Activated gamma-delta T cell treated with Interleukin-2 at 50 U/mL for 16 hours (primary cell): ENCODE measurements around the gene PCSK9.

ENCODE experiments used
- DNase-seq: peaks from one replicate; pipeline ENCODE4 v3.0.0-alpha.2; 2020

PCSK9 gene

GRCh38 chr1:55039342-55040082 lies at the start of gene PCSK9:
Gene PCSK9 (plus strand): TSS chr1:55039548. CDS start chr1:55039838, 290 bp downstream.
- no peak for DNase-seq

DNA sequence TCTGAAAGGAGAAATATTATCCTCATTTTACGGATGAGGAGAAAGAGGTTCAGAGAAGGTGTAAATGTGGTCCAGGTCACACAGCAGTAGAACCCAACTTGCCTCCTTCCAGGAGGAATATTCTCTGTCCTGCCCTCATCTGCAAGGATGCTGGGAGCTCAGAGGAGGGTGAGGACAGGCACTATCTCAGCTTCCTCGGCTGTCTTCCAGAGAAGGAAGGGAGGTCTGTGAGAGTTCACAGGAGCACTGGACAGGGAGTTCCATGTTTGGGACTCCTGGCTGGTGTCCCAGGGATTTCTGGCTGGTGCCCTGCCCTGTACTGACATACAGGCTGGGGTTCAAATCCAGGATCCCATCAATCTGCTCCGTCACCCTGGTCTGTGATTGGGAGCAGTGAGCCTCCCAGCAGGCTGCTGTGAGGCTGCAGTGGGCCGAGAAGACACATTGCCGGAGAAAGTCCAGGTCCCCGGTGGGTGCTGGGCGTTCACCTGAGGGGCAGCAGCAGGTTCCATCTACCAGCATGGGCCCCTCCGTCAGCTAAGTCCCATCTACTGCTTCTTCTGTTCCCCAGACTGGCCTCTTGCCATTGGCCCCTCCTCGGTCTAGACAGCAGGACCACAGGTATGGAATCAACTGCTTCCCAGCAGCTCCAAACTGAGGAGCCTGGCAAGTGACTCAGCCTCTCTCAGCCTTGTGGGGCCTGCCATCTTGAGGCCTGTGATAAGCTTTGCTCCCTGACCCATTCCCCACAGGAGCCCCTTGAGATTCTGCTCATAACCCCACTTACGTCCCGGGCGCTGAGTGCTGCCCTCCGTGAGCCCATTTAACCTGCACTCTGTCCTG lies 49.2 kb upstream of the PCSK9 start:
- DNase-seq = no peak

- DNase-seq = no peak
These were observed 48.4 kb upstream of the PCSK9 start for GRCh38 chr1:54990916-54991315.

DNA sequence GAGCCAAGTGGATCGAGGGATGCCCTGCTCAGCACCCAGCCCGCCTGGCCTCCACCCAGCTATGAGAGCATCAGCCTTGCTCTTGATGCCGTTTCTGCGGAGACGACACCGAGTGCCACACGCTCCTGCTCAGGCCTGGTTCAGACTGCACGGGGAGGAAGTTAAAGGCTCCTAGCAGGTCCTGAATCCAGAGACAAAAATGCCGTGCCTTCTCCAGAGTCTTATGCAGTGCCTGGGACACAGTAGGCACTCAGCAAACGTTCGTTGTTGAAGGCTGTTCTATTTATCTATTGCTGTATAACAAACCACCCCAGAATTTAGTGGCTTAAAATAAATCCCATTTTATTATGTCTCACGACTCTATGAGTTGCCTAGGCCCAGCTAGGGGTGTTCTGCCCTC lies 47.4 kb upstream of the PCSK9 start:
- DNase-seq = no peak

DNA sequence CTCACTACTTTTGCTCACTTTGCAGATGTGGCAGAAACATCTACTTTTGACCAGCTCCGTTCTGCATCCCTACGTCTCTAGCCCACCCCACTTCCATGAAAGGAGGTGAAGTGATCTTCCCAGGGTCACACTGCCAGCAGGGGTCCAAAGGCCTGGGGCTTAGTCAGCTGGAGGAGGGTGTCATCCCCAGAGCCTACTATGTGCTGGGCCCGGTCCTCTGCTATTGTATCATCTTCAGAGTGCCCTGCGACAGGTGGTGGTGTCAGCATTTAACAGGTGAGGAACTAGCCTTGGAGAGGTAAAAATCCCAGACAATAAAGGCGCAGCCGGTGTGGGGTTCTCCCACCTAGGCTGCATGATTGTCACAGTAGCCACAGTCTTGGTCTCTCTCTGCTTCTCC lies 46.2 kb upstream of the PCSK9 start:
- DNase-seq = no peak

DNA sequence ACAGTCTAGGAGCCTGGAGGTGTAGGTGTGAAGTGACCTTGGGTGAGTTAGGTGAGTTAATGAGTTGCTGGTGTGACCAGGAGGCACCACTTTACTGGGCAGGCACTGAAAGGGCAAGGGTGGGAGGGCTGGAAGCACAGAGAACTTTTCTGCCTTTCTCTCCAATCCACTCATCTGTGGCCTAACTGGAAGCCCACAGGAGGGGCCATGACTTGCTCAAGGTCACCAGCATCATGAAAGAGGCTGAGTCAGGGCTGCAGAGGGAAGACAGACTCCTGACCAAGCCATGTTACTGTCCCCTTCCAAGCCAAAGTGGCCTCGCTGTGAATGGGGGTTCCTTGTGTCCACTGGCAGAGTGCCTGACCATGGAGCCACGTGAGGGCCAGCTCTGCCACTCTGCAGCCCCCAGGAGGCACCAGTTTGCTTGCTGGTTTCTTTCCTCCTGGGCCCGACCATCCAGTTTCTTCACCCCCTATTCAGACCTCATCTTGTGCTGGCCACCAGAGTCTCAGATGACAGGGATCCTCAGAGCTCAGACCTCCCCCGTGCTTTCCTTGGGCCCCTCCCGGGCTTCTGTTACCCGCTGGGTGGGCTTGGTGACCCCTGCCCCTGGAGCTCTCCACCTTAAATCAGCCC lies 44.9 kb upstream of the PCSK9 start:
- DNase-seq = no peak

DNA sequence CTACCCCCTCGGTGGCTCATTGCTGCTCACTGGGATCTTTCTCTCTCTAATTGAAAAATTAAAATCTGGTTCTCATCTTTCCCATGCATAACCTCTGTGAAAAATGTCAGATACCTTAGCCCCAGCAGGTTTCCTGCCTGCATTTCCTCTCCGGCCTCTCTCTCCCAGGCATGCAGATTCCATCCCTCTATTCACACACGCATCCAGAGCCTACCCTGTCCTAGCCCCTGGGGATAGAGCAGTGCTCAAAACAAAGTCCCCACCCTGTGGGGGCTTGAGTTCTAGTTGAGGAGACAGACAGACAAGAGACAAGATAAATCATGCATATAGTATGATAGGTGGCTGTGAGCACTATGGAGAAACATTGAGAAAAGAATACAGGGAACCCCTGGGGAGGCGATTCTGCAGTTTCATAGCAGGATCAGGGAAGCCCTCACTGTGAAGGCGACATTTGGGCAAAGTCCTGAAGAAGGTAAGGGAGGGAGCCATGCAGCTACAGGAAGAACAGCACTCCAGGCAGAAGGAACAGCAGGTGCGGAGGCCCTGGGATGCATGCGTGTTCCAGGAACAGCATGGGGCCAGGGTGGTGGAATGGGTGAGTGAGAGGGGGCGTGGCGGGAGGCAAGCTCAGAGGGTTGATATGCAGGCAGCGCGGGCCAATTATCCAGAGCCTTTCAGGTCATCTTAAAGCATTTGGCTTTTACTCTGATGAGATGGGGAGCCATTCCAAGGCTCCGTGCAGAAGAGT lies 44.2 kb upstream of the PCSK9 start:
- DNase-seq = no peak

GRCh38 chr1:54995835-54996234 lies 43.5 kb upstream of the PCSK9 start:
- DNase-seq = peak; percentile 31

DNA sequence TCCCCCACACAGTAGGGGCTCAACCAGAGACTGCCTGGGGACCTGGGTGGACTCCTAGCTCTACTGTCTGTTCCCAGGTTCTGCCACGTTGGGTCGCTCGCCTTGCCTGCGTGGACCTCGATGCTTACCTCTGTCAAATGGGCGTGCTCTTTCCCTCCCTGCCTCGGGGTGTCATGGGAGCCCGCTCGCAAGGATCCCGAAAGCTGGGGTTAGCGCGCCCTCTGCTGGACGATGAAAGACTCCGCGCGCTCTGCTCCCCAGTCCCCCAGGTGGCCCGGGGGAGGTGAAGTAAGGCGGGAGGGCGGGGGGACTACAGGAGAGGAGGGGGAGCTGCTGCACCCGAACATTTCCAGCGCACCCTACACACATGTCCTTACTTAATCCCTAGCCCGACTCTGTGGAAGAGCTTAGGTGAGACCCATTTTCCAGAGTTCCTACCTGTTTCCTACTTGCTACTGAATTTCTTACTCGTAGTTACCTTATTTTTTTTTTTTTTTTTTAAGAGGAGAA lies 42.9 kb upstream of the PCSK9 start:
- DNase-seq = peak; percentile 70

DNA sequence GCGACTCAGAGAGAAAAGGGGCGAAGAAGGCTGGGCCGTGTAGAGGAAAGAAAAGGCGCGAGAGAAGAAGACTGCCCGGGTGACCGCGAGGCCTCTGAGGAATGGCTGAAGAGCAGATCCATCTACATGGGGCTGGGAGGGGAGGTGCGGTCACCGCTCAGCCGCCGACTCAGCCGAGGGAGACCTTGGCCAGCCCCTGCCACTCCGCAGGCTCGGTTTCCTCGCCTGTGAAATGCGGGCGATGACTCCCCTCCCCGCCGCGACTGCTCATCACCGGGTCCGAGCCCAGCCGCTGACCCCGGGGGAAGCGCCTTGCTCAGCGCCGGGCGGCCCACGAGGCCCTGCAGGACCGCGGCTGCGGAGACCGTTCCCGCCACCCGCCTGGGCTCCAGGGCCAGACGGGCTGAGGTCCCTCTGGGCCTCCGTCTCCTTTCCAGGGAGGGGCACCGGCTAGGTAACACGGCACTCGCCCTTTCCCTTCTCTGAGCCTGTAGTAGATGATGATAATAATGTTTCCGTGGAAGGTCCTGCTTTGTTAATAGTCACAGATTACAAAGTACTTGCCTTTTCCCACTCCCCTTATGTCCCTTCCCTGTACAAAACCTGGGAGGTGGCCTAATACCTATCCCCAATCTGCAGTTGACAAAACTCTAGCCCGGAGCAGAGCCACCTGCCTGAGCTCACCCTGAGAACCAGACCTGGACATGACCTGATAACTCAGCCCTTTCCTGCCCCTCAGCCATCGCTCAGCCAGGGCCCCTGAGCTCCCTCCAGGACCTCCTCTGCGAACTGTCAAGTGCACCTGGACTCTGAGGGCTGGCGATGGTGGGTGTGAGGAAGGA lies 42.3 kb upstream of the PCSK9 start:
- DNase-seq = no peak

DNA sequence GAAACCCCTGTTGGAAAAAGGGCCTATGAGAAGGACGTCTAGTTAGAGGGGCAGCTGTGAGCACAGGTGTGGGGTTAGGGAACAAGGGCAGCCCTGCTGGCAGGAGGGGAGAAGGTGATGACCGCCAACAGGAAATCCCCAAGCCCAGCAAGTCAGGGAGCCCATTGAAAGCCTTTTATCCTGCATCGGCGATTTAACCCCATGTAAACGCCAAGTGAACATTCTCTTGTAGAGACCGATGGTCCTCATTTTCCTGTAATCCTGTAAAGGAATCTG lies 41.7 kb upstream of the PCSK9 start:
- DNase-seq = no peak

GRCh38 chr1:54998100-54998499 lies 41.2 kb upstream of the PCSK9 start:
- DNase-seq = no peak

GRCh38 chr1:54998677-54999076 lies 40.7 kb upstream of the PCSK9 start, which contains the start of gene BSND:
Gene BSND (plus strand): TSS chr1:54998933. CDS start chr1:54999187, 254 bp downstream.
- no peak for DNase-seq

DNA sequence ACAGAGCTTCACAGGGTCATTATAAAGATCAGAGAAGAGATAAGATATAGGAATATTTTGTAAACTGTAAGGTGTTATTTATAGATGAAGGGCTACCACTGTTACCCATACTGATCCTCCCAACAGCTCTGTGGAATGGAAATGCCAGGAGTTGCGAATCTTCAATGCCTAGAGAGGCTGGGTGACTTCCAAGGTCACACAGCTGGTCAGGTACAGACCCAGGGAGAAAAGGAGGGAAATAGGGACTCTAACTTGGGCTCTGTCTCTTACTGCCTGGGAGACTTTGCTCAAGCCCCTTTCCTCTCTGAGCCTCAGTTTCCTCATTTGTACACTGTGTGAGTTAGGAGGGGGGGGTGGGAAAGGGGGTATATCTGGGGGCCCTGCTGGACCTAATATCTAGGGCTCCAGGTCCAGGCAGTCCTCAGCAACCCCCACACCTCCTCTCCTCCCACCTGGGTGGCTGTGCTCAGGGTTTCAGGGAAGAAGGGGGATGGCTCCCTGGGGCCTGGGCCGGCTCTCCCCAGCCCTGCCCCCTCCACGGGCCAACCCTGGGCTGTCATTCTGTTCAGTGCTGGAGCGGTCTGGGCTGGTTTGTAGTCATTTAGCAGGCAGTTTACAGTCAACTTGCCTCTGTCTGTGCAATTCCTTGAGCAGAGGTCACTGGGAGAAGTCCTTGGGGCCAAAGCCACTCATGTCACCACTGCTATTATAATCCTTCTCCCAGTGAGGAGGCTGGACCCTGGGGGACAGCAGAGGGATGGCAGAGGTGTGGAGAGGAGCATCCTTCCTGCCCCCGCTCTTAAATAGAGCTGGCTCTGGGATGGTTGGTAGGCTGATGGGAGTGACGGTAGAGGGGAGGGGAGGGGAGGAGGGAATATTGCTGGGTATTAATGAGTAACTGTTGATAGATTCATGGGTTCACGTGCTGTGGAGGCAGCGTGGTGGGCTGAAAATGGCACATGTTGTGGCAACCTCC lies 39.0 kb upstream of the PCSK9 start:
- no peak for DNase-seq

DNA sequence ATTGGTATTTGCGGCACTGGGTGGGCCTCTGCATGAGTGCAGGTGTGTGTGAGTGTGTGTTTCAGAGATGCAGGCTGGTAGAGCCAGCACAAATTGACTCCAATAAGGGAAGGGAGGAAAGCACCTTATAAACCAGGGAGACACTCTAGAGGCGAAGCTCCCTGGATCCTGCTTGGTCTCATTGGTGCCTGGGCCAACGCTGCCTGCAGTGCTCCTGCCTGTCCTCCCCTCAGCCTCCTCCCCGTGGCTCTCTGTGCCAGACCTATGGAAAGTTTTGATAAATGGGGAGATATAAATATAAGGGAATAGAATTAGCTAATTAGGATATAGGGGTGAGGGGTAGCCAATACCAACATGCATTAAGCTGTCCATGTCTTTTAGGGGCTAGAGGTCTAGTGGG lies 38.0 kb upstream of the PCSK9 start:
- DNase-seq = no peak

DNA sequence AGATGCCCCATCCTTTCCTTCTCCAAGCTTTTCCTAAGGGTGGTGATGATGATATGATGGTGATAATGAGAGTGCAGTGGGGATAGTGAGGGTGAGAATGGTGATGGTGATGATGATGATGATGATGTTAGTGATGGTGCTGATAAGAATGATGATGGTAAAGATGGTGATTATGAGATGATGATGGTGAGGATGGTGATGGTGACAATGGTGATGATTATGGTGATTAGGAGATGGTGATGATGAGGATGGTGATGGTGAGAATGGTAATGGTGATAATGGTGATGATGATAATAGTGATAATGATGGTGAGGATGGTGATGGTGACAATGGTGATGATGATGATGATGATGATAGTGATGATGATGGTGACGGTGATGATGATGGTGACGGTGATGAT lies 36.7 kb upstream of the PCSK9 start:
- no peak for DNase-seq

- no peak for DNase-seq
These were observed 33.8 kb upstream of the PCSK9 start for GRCh38 chr1:55005351-55006140.

- no peak for DNase-seq
These were observed 32.4 kb upstream of the PCSK9 start for GRCh38 chr1:55006931-55007330.

GRCh38 chr1:55007625-55008024 lies 31.7 kb upstream of the PCSK9 start:
- no peak for DNase-seq
